Activated CD4-positive, CD25-positive, alpha-beta regulatory T cell treated with anti-CD3 and anti-CD28 coated beads, Interleukin-2, amount 50 U/mL, for 24 hours (primary cell): ENCODE measurements around the gene APCS.

Experiments
- ATAC-seq, 2 donors: fragments of 150-1000 bp; cut with Tn5 transposase; one replicate each; pipeline ENCODE4 v1.10.0; 2021; ENCODE audit warnings: mild to moderate bottlenecking in 1 of 2, moderate library complexity in 1 of 2

Gene APCS, protein sequence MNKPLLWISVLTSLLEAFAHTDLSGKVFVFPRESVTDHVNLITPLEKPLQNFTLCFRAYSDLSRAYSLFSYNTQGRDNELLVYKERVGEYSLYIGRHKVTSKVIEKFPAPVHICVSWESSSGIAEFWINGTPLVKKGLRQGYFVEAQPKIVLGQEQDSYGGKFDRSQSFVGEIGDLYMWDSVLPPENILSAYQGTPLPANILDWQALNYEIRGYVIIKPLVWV

DNA sequence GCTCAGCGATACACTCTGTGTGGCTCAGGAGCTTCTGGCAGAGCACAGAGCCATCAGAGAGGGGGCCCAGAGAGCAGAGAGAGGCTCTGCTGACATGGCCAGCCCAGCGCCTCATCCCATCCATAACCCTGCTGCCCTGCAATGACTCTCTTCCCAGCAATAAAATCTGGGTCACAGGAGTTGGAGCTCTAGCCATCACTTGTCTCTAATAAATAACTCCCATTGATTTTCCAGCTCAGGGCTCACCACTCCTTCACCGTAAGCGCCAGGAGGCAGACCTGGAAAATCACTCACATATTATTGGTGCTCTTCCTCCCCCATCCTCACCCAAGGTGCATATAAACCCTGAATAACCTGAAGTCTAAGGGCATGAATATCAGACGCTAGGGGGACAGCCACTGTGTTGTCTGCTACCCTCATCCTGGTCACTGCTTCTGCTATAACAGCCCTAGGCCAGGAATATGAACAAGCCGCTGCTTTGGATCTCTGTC, at the start of gene APCS:
Gene APCS, plus strand, starts transcription at position 366 of the 491 bp plus-strand sequence. Its CDS starts 96 bp downstream, at position 462.
- ATAC-seq: no peak

DNA sequence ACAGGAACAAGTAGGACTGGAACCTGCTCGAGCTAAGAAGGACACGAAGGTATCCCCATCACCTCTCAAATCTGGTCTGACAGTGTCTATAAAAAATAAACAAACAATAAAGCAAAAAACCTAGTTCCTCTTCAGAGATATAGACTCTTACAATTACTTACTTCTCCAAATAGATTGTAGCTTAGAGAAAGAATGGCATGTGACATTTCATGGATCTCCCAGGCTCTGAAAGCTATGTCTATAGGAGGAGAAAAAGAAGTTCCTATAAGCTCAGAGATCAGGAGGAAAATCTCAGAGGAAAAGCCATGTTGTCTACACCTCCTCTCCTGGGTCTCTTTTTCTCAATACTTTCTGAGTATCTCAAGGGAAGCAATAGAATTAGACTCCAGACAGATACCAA, 39.5 kb upstream of the APCS start:
- no peak for ATAC-seq

DNA sequence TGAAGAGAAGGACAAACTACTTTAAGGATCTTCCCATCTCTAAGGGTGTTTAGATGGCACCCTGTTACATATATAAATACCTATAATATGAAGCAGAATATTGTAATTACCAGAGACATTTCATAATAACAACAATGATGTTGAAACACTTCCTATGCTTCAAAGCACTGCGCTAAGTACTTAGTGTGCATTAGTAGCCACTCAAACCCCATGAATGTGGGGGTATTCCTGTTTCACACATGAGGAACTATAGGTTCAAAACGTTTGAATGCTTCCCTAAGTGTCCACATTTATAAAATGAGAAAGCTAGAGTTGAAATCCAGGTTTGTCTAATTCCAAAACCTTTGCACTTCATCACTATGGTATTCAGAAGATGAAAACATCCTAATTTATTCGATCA, 33.4 kb upstream of the APCS start:
- ATAC-seq: no peak

DNA sequence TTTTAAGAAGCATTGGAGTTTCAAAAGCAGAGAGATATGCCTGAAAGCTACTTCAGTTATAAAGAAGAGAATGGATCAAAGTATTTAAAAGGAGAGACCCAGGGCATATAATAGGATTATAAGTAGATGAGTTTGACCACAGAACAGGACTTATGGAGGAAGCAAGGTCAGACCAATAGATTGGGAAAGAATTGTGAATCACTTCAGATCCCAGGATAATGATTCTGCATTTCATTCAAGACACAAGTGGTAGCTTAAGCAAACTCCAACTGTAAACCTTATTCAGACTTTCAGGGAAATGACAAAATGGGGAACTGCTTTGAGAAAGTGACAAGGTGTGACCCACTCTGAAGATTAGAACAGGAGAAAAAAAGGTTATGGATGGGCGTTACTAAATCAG, 32.9 kb upstream of the APCS start:
- ATAC-seq: no peak

DNA sequence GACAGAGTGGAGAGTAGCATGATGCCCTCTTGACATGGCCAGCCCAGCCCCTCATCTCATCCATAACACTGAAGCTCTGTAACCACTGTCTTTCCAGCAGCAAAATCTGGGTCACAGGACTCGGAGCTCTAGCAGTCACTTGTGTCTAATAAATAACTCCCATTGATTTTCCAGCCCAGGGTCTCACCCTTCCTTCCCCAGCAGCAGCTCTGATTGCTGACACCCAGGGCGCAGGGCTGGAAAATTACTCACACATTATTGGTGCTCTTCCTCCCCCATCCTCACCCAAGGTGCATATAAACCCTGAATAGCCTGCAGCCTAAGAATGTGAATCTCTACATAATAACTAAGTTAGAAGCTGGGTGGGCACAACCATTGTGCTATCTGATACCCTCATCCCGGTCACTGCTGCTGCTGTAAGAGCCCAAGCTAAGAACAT, 30.7 kb upstream of the APCS start:
- no peak for ATAC-seq

DNA sequence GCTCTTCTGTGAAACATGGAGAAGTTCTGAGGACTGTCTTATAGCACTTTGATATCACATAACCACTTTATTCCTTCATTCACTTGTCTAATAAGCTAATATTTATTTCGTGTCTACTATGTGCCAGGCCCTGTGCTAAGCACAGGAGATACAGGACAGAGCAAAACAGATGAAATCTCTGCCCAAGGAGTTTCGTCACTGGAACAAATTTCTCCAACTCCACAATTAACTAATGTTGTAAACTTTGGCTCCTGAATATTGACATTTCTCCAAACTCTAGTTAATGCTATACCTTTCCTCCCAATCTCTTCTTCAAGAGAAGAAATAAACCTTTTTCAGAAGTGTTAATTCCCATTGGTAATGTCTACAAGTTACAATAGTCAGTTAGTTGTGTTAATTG, 27.0 kb upstream of the APCS start:
- no peak for ATAC-seq

DNA sequence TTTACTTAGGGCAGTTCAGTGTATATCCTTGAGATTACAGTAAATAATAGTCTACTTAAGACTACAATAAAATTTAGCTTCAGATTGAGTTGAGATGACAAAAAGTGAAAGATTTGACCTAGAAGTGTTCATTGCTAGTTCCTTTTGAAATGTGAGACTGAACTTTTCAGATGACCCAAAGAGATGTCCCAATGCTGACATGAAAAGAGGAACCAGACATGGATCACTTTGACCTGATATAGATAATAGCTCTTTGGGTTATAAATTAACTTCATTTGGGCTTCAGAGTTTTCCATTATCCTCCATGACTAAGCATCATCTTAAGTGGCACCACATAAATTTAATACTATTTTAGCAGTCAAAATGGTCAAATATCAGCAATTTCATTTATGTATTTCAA, 26.1 kb upstream of the APCS start:
- no peak for ATAC-seq

DNA sequence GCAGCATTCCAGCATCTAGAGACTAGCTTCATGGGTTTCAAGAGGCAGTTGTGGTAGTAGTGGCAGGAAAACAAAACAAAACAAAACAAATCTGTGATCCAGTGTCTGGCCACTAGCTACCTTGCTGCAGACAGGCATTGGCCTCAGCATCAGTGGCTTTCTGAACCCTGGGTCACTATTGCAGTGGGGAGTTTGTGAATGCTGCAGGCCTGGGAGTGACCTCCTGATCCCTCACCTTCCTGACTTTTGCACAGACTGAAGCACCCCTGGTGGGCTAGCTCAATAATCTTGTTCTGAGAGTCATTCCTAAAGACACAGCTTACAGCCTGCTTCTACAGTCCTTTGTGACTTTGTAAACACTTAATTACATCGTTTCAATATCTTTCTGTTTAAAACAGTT, 24.9 kb upstream of the APCS start:
- ATAC-seq: no peak

DNA sequence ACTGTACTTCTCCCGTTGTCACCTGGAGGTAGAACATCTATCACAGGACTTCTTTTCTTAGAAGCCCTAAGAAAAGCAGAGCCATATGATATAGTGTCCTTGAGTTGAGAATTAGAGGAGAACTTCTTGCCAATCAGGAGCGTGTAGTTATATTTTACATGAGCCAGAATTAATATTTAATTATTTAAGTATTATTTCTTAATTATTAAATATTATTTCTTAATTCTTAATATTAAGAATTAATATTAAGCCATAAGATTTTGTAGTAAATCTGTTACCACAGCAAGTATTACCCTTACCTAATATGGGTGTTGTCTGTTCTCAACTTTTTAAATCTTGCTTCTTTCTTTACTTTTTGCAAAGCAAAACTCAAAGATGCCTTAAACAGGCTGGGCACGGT, 10.2 kb upstream of the APCS start:
- no peak for ATAC-seq

DNA sequence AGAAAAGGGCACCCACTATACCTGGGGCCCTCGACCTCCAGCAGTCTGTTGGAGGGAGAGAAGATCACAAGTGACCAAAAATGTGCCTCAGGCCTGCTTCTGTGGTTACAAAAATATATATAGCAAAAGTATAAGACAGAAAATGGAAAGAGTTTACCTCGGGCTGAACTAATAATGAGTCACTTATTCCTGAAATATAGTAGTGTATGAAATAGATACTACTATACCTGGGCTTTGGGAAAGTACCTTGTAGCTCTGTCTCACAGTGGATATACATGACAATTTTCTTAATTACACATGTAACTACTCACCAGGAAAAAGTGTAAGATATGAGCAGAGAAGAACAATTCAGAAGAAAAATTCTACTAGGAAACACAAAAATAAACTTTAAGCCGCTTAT, 7.3 kb upstream of the APCS start:
- no peak for ATAC-seq

DNA sequence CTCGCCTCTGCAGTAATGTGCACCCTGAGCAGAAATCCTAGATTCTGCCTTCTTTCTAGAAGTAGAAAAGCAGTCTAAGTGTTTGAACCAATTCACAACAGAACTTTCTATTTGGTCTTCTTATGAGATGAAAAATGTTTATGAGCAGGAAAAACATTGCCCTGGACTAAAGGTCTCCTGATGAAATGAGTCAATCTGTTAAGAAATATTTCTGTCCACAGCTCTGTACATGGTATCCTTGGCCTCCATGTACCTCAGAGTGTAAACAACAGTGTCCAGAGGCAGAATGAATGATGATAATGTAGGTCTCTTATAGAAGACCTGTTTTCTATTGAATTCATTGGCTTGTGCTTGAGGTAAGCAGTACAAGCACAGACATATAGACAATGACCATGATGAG, 6.2 kb upstream of the APCS start:
- ATAC-seq: no peak

DNA sequence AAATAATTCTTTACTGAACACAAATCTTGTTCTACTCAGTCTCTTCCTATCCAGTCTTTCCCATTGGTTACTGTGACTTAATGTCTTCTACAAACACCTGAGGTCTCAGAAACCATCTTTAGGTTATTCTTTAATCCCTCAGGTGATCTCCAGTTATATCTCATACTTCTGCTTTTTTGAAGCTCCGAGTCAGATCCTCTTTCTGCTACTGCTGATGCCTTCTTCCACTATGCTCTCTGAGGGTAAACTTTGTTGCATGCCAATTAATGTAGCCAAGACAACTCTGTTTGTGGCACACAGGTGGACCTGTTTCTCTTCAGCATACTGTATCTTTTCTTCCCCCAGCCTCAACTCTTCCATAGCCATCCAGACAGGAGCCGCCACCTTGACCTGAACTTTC, 3.1 kb upstream of the APCS start:
- ATAC-seq: no peak

DNA sequence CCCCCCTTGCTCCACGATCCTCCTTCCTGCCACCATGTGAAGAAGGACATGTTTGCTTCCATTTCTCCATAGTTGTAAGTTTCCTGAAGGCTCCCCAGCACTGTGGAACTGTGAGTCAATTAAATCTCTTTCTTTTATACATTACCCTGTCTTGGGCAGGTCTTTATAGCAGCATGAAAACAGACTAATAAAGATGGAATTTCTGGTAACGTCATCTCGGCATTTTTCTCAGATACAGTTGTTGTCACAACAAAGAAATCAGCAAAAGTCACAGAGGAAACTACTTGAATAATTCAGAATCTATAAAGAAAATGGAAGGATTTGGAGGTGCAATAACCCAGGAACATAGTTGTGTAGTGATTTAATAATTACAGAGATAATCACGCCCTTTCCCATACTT, 4.4 kb downstream of the APCS start:
- no peak for ATAC-seq

DNA sequence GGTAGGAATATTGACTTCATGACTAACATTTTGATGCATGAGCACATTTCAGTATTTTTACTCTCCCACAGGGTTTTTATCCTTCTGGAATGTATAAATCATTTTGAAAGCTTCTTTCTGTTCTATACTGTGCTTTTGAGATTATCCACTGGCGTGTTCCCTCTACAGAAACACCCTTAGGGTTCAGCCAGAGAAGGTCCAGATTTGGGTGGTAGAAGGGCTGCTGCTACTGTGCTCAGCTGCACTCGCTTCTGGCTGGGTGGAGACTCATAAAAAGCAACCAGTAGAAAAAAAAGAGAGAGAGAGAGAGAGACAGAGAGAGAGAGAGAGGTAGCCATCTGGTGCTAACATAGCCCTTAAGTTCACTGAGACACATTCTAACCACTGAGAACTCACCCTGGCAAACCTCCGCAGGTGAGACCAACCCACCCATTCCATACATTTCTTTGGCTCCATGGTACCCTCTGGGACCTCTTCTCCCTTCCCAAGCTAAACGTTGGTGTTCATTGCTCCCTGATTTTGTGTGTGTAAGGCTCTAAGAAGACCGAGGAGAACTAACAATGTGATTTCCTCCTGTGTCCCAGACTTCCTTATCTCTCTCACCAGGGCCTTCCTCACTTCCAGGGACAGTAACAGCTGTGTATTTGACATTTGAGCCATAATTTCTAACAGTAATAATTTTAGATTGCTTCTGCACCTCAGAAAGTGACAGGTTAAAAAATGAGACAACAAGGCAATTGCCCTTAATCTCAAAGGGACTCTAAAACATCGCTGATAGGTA, 7.2 kb downstream of the APCS start:
- no peak for ATAC-seq

DNA sequence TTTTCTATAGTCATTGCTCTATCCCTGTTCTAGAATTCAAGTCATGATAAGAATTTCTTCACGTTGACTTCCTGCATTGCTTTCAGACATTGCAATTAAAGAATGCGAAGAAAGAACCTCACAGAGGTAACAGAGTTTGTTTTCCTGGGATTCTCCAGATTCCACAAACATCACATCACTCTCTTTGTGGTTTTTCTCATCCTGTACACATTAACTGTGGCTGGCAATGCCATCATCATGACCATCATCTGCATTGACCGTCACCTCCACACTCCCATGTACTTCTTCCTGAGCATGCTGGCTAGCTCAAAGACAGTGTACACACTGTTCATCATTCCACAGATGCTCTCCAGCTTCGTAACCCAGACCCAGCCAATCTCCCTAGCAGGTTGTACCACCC, 10.6 kb downstream of the APCS start:
- no peak for ATAC-seq

DNA sequence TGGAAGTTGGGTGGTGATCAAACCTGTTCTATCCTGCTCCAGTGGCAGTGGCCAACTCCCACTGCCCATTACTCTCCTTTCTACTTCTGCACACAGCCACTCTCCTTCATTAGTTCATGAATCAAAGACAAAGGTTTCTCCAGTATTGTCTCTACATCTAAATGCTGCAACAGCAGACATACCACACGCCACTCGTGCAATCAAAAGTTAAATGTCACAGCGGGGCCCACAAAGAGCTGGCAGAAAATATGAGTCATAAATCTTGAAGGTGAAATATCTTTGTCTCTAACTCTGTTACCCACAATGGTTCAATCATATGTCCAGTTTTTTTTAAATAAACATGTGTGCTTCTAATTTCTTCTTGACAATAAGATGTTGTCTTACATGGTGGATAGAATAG, 13.3 kb downstream of the APCS start:
- ATAC-seq: no peak

DNA sequence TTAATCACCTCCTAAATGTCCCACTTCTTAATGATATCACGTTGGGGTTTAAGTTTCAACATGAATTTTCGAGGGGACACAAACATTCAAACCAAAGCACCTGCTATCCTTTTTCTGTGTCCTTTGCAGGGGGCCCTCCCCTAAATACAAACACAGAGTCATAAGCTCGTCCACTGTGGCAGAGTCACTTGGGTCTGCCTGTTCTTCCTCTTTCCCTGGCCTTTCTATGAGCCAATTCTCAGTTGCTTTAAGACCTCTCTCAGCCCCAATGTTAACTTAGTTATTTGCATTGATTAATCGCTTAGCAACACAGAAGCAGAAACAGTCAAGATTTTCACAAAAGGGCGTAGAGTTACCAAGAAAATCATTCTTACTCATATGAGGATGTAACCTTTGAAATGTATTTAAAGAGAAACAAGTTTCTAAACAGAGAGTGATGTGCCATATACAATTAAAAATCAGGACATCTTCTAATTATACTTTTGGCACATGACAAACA, 14.9 kb downstream of the APCS start:
- ATAC-seq: no peak

DNA sequence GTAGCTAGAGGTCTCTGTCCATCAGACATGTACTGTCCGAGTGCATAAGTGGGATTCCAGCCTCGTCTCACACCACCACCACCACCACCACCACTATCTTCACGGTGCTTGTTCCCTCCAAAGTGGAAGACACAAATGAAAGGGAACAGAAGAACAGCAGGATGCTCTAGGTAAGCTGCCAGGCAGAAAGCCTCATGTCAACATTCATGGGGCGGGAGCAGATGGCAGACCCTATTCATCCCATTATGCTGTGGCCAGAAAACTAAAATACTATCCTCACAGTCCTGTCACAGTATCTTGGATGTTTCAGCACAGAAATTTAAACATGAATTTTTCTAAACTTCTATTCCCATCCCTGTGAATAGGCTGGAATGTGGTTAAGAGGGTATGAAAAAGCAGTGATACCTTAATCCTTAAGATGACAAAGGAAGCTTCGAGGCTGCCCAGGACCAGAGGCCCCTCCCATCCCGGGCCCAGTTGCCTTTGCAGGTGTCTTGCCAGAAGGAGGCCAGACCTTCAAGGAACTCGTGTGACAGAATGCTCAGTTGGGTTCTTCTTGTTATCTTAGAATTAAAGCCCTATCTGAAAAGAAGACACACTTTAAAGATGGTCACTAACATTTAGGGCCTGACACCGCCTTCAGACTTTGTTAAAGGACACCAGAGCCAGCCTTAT, 24.7 kb downstream of the APCS start:
- no peak for ATAC-seq

DNA sequence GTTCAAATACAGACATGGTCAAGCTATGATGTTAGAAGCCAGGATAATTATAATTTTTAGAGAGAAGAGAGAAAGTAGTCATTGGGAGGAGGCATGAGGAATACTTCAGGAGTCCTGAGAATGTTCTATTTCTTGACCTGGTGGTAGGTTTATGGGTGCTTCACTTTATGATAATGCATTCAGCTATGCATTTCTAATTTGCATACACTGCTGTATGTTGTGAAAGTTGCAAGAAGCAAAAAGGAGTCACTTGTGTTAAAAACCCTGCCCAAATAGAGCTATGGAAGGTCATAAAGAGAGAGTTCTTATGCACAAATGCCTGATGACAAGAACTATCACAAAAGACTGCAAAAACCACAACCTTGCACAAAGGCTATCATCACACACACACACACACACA, 45.3 kb downstream of the APCS start:
- no peak for ATAC-seq
